Activated CD8-positive, alpha-beta memory T cell treated with anti-CD3 and anti-CD28 coated beads, Interleukin-2, amount 50 U/mL, for 48 hours (primary cell): ENCODE results near the gene PTGDS.

Source experiments
- DNase-seq: peaks from one replicate; pipeline ENCODE4 v3.0.0-alpha.2; 2020

Gene PTGDS

DNA sequence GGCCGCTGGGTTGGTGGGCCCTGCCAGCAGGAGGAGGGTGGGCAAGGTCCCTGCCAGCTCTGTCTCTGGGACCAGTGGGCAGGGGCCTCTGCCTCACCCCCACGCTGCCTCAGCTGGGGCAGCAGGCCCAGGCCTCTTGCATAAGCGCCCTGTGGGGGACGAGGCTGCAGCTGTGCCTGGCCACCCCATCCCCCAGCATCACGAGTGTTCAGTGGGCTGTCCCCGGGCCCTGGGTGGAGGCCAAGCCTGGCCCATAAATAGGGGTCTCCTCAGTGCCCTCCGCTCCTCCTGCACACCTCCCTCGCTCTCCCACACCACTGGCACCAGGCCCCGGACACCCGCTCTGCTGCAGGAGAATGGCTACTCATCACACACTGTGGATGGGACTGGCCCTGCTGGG is at the start of gene PTGDS:
Gene PTGDS (plus strand): TSS at position 282 of the 400 bp plus-strand sequence. CDS start 75 bp downstream, at position 357.
- no peak for DNase-seq

- DNase-seq: no peak
Measured at GRCh38 chr9:136928591-136928990, 48.7 kb upstream of the PTGDS start.

GRCh38 chr9:136930014-136930413 is 47.3 kb upstream of the PTGDS start:
- no peak for DNase-seq

DNA sequence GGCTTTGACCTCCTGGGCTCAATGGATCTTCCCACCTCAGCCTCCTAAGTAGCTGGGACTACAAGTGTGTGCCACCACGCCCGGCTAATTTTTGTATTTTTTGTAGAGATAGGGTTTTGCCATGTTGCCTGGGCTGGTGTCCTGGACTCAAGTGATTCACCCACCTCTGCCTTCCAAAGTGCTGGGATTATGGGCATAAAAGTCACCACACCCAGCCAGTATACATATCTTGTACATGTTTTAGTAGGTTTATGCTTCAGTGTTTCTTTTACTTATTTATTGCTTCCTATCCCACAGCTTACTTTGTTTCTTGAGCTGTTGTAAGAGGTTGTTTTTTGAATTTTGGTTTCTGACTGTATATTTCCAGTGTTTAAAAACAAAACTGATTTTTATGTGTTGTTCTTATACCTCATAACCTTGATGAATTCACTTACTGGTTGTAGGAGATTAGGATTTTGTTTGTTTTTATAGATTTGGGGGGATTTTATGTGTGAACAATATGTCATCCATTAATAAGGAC is 45.6 kb upstream of the PTGDS start:
- no peak for DNase-seq

DNA sequence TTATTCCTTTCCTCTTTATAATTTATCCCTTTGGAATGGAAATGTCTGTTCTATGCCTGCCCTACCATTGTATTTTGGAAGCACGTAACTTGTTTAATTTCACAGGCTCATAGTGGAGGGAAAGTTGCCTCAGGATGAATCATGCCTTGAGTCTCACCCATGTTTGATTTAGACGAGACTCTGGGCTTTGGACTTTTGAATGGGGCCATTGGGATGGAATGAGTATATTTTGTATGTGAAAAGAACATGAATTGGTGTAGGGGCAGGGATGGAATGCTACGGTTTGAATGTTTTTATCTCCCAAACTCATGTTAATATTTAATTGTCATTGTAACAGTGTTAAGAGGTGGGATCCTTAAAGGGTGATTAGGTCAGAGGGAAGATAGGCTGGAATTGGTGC is 43.0 kb upstream of the PTGDS start:
- DNase-seq: no peak

GRCh38 chr9:136935651-136936050 is 41.7 kb upstream of the PTGDS start:
- DNase-seq: no peak

DNA sequence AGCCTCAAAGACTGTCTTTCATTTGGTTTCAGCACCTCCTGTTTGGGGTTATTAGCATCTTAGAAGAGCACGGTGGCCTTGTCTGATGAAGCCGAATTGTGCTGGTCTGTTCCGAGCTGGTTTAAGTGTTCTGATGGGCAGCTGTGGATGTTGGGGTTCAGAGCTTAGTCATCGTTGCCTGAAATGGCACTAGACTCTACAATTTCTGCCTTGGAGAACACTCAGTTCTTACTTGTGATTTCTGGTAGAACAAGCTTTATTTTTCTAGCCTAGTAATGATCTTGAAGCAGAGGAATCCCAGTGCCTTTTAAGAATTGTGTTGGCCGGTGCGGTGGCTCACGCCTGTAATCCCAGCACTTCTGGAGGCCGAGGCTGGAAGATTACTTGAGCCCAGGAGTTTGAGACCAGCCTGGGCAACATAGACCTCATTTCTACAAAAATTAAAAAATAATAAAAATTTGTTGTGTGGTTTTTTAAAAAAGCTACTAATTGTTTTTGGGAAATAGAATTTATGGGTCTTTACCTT is 40.6 kb upstream of the PTGDS start:
- no peak for DNase-seq

- no peak for DNase-seq
Measured at GRCh38 chr9:136937186-136938001, 39.9 kb upstream of the PTGDS start.

DNA sequence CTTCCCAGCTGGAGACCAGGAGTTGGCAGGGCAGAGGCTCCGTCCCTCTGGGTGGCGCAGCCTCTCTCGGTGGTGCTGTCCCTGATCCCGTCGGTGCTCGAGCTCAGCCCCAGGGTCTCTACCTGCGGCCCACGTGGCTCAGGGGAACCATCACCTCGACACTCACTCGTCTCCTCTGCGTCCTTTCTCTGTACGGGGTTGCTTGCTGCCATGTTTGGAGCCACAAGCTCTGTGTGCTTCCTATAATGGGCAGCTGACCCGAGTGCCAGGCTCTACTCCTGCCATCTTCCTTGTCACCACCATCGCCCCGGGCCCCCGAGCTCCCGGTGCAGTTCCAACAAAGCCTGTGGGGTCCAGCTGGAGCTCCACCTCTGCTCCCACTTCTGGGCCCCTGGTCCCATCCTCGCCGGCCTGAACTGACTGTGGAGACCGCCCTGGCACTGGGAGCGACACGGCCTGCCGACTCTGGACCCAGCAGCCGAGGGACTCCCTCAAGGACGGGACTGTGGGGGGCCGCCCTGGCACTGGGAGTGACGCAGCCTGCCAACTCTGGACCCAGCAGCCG is 37.8 kb upstream of the PTGDS start:
- no peak for DNase-seq

- DNase-seq: no peak
Measured at GRCh38 chr9:136939996-136940525, 37.2 kb upstream of the PTGDS start.

- no peak for DNase-seq
Measured at GRCh38 chr9:136940526-136941230, 36.6 kb upstream of the PTGDS start.

GRCh38 chr9:136941231-136942111 is 35.8 kb upstream of the PTGDS start:
- no peak for DNase-seq

- DNase-seq: no peak
Measured at GRCh38 chr9:136942112-136942880, 35.0 kb upstream of the PTGDS start.

DNA sequence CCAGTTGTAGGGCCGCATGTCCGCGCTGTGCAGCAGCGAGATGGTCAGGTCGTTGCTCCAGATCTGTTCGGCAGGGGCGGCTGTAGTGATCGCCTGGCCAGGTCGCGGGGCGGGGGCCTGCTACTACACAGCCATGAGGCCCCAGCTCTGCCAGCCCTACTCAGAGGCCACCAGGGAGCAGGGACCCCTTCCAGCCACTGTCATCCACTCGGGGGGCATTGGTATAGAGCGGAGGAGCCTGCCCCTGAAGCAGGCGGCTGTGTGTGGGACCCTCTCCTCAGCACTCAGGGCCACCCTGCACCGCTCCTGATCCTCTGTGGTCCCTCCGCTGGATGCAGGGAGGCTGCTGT is 34.4 kb upstream of the PTGDS start:
- DNase-seq: no peak

- peak; percentile 76 for DNase-seq
Measured at GRCh38 chr9:136943291-136944211, 33.8 kb upstream of the PTGDS start.

DNA sequence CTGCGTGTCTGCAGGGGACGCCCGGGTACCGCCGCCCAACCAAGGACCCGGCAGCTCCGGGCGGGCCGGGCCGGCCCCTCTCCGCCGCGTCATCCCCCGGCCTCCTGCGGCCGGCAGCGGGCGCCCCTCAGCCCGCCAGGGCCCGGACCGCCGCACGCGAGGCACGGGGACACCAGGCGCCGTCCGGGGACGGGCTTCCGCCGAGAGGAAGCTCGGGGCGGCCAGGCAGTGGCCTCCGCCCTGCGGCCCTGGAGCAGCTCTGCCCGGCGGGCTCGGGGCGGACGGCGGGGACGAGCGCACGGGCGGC is 33.1 kb upstream of the PTGDS start:
- DNase-seq: no peak

DNA sequence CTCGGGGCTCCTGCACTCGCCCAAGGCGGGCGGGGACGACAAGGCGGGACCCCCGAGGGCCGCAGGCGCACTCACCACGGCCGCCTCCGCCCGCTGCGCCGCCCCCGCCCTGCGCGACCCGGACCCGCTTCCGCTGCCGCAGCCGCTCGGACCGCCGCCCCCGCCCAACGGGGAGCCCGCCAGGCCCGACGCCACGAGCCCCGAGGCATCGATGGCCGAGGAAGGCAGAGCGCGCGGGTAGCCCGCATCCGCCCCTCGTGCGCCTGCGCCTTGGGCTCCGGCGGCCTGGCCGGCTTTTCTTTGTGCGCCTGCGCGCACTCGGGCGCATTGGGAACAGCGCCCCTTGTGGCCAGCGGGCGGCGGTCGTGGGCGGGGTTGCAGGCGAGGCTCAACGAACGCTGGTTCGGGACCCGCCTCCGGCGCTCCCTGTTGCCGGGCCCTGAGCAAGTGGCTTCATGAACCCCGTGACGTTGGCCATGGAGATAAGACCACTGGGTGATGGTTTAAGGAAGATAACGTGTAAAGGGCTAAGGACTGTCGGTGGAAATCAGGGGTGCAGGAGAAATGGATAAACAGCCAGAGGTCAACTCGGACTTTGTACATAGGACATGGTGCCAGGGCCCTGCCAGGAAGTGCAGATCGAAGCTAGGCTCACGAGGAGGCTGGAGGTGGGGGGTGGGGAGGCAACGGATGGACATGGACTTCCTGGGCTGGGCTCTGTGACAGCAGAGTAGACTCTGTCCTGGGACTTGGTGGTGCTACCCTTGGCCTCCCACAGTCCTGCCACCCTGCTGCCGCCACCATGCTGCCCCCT is 32.6 kb upstream of the PTGDS start, which contains the start of the genes C8G and FBXW5:
Gene C8G (plus strand): TSS at position 725 of the 814 bp plus-strand sequence. CDS start 78 bp downstream, at position 803.
Gene FBXW5 (minus strand): TSS at position 220 of the 814 bp plus-strand sequence. CDS start 655 bp downstream, outside the sequence.
- peak; percentile 99 for DNase-seq

- no peak for DNase-seq
Measured at GRCh38 chr9:136945333-136946227, 31.7 kb upstream of the PTGDS start.
